ENCODE data around the gene VWC2L. TPM values are rescaled to one million over a fixed set of nuclear protein-coding genes. Genes with fewer than 3 reads are reported as not detected.

VWC2L gene
- polyA plus RNA-seq, 1 experiment: 0.04 TPM

DNA sequence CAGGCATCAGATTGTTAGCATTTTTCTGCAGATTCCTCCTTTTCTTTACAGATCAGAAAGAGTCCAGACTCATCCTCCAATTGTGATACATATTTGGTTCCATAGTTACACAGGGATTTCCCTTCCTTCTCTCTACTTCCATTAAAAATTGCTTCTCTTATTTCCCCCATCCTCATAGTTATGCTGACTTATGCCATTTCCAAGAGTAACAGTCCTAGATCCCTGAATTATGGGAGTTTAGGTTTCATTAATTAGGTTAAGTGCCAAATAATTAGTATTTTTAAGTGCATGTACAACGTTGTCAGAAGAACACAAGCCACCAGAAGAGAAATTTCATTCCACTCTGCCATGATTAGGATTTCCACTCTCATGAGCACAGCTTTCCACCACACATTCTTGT lies 200.2 kb downstream of the VWC2L start:
- CTCF ChIA-PET: no interaction called here

DNA sequence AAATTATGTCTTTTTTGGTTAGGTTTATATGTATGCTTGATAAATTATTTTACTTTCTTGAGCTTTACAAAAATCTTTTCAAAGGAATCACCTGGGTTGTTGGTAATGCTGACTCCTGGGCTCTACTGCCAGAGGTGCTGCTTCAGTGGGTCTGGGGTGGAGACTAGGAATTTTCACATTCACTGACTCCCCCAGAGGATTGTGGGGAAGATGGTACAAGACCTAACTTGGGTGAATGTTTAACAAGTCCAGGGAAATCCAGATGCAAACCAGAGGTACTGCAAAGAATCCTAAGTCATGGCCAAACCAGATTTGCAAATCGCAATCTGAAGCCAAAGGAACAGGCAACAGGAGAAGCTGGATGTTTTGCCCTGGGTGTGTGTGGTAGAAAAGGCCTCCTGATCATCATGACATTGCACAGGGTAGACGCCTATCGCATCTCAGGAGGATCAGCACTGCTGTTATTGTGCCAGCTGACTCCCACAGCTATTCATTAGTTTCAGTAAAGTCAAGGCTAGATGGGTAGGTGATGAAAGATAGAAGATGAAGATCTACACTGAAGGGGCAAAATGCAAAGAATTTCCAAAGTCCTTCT lies 213.4 kb downstream of the VWC2L start:
- ChIA-PET CTCF (interaction anchor here (0.7 to 1.3 kb wide), 2 partner anchors 30 to 646 kb away, joined by 3 read pairs; no protein-coding TSS in a partner anchor), POLR2A (no interaction called here)
- Histone ChIP-seq H3K27ac (ENCODE audit: low read depth, low read length) (no peak overlapping the region), H3K9me3 (ENCODE audit: control insufficient read depth, insufficient read depth, low read length) (no peaks in the 10 kb centered on the region), H3K4me3 (ENCODE audit: low read depth, low read length) (no peak overlapping the region), H3K27me3 (ENCODE audit: control insufficient read depth, insufficient read depth, low read length) (no peaks in the 10 kb centered on the region)
- no peak for DNase-seq (ENCODE audit: low read depth, low spot score)
- TF ChIP-seq, protein P1, sequence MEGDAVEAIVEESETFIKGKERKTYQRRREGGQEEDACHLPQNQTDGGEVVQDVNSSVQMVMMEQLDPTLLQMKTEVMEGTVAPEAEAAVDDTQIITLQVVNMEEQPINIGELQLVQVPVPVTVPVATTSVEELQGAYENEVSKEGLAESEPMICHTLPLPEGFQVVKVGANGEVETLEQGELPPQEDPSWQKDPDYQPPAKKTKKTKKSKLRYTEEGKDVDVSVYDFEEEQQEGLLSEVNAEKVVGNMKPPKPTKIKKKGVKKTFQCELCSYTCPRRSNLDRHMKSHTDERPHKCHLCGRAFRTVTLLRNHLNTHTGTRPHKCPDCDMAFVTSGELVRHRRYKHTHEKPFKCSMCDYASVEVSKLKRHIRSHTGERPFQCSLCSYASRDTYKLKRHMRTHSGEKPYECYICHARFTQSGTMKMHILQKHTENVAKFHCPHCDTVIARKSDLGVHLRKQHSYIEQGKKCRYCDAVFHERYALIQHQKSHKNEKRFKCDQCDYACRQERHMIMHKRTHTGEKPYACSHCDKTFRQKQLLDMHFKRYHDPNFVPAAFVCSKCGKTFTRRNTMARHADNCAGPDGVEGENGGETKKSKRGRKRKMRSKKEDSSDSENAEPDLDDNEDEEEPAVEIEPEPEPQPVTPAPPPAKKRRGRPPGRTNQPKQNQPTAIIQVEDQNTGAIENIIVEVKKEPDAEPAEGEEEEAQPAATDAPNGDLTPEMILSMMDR (IDR thresholded peaks at IDR 0.05; ENCODE audit: low read depth, low read length): no peak

More for the DNA sequence above, 200.2 kb downstream of the VWC2L start:
- Histone ChIP-seq H3K4me3 (ENCODE audit: low read depth, low read length) (no peak overlapping the region), H3K27ac (ENCODE audit: low read depth, low read length) (no peak overlapping the region), H3K9me3 (ENCODE audit: control insufficient read depth, insufficient read depth, low read length) (no peaks in the 10 kb centered on the region), H3K27me3 (ENCODE audit: control insufficient read depth, insufficient read depth, low read length) (no peaks in the 10 kb centered on the region)
- TF ChIP-seq, protein P1 (IDR thresholded peaks at IDR 0.05; ENCODE audit: low read depth, low read length): no peak
- POLR2A ChIA-PET: no interaction called here
- DNase-seq (ENCODE audit: low read depth, low spot score): no peak

DNA sequence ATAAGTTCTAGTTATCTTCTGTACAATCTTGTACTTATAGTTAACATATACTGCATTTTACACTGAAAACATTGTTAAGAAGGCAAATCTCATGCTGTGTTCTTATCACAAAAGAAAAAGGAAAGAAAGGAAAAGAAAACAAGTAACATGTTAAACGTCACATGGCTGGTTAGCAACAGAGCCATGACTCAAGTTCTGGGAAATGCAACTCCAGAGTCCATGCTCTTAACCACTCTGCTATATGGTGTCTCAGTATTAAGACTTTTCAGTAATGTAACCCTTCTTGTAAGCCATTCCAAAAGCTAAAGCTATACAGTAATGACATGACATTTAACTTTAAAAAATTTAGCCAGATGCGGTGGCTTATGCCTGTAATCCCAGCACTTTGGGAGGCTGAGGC lies 217.2 kb downstream of the VWC2L start:
- Histone ChIP-seq H3K27me3 (ENCODE audit: control insufficient read depth, insufficient read depth, low read length) (no peaks in the 10 kb centered on the region), H3K4me3 (ENCODE audit: low read depth, low read length) (no peak overlapping the region)
- CTCF ChIA-PET: no interaction called here

More for the DNA sequence above, 217.2 kb downstream of the VWC2L start:
- POLR2A ChIA-PET: no interaction called here
- Histone ChIP-seq H3K9me3 (ENCODE audit: control insufficient read depth, insufficient read depth, low read length) (no peaks in the 10 kb centered on the region), H3K27ac (ENCODE audit: low read depth, low read length) (no peak overlapping the region)
- DNase-seq (ENCODE audit: low read depth, low spot score): no peak
- TF ChIP-seq, protein P1 (IDR thresholded peaks at IDR 0.05; ENCODE audit: low read depth, low read length): no peak
